ENCODE results near the gene ZFP3.
"Not testable (repeated sequence)": the region's sequence is repeated elsewhere in the genome, so short reads cannot be mapped to it uniquely, and the experiment has no call there.

The ZFP3 gene

DNA sequence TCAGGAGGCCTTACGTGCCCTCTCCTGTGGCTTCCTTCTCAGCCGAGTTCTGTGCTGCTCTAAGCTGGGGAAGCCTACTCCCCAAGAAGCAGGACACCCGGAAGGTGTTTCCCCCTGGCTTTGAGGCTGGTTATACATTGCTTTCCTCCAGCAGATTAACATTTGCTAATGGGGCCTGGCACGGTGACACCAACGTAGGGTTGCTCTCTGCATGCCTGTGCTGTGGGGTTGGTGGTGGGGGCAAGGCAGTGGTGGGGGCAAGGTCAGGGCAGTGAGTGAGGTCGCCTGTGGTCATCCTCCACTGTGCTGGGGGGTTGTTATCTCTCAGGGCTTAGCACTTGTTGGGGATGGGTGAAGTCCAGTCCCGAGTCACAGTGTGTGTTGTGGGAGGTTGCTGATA is 41.8 kb downstream of the ZFP3 start:
- DNase-seq = no peak
- Histone ChIP-seq H4K12ac (ENCODE audit: low read depth, low read length) (no peak overlapping the region), H3K9ac (ENCODE audit: low read length) (no peak overlapping the region), H3K36me3 (ENCODE audit: control insufficient read depth in 1 of 2, insufficient read depth in 2 of 2, low read length in 2 of 2) (no peaks in the 10 kb centered on the region), H3K27me3 (ENCODE audit: insufficient read depth, low read length) (peaks cover 10% of the 10 kb centered on the region), H3K4me2 (ENCODE audit: low read length) (no peak overlapping the region), H3K79me1 (ENCODE audit: low read length) (peaks cover 3% of the 10 kb centered on the region), H3K4ac (ENCODE audit: low read depth, low read length) (no peak overlapping the region), H2BK5ac (ENCODE audit: low read depth, low read length, poor library complexity) (no peak overlapping the region), H2BK12ac (ENCODE audit: low read length) (no peak overlapping the region), H2AK5ac (ENCODE audit: low read length) (no peak overlapping the region), H3K18ac (ENCODE audit: low read length) (no peak overlapping the region), H2AFZ (ENCODE audit: insufficient read depth, low read length, poor library complexity) (no peak overlapping the region), H3K14ac (ENCODE audit: low read length) (no peak overlapping the region), H4K8ac (ENCODE audit: low read depth, low read length) (no peak overlapping the region), H3K27ac (ENCODE audit: low read depth, low read length) (no peak overlapping the region), H3K9me3 (ENCODE audit: insufficient read depth, low read depth, low read length) (peaks cover 15% of the 10 kb centered on the region), H3K4me3 (ENCODE audit: low read depth, low read length) (no peak overlapping the region), H3K4me1 (ENCODE audit: control insufficient read depth in 1 of 2, insufficient read depth in 2 of 2, low read length in 2 of 2) (peaks cover 0 to 5% of the 10 kb centered on the region in 2 experiments), H3K23ac (ENCODE audit: low read length) (no peak overlapping the region), H3K79me2 (ENCODE audit: control insufficient read depth, insufficient read depth, low read length, poor library complexity) (peaks cover 2% of the 10 kb centered on the region), H2BK120ac (ENCODE audit: insufficient read depth, low read length, poor library complexity) (no peak overlapping the region), H4K91ac (ENCODE audit: low read depth, low read length) (no peak overlapping the region)
- no CpG with 5 or more reads among the region's 7 CpGs for WGBS (ENCODE audit: extremely low coverage, insufficient coverage, insufficient read length)

DNA sequence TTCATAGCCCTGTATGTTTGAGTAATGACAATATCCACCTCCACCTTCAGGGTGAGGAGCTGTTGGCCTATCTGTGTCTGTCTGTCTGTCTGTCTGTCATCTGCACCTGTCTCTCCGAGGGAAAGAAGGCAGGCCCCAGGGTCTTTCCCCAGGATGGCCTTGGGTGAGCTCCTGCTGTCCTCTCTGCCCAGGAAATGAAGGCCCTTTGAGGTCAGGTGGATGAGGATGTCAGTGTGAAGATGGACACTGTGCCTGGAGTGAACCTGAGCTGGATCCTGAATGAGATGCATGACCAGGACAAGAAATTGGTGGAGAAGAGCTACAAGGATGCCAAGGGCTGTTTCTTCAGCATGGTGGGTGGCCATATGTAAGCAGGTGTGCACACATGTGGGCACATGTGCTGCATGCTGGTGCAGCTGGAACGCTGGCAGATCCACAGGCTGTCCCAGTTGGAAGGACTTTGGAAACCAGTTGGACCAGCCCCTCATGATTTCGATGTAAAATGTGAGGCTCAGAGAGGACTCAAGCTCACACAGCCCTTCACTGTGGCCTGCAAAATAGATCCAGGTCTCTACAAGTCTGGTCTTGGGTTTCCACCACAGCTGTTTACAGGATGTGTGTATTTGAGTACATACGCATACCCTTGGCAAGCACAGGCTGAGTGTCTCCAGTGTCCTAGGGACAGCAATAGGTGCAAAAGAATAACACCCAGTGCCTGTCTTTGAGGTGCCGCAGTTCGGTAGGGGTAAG is 42.3 kb downstream of the ZFP3 start:
- not testable (repeated sequence) for H3K23ac ChIP-seq (ENCODE audit: low read length)
- no CpG with 5 or more reads among the region's 6 CpGs for WGBS (ENCODE audit: extremely low coverage, insufficient coverage, insufficient read length)

DNA sequence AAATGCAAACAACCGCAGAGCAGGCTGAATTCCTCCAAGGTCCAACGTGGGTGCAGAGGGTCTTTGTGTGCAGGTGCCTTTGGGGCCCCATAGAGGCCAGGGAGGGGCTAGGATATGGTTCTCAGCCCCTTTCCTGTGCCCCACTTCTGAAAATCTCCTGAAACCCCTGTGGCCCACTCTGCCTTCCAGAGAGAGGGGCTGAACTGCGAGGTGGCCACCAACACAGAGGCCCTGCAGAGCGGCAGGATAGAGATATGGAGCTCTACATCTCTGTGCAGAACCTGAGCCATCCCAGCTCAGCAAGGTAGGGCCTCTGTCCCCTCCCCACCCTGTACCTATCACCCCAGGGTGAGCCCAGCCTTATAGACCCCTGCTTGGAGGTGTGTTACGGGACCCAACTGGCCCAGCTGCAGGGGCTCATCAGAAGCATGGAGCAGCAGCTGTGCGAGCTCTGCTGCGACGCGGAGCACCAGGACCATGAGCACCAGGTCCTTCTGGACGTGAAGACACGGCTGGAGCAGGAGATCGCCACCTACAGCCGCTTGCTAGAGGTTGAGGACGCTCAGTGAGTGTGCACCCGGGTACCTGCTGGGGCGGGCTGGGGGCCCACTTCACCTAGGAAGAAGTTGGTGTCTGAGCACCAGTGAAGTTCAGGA is 43.0 kb downstream of the ZFP3 start:
- Histone ChIP-seq H3K23ac (ENCODE audit: low read length) (no peak overlapping the region), H3K27ac (ENCODE audit: low read depth, low read length) (no peak overlapping the region), H4K8ac (ENCODE audit: low read depth, low read length) (no peak overlapping the region), H3K36me3 (ENCODE audit: control insufficient read depth in 1 of 2, insufficient read depth in 2 of 2, low read length in 2 of 2) (no peaks in the 10 kb centered on the region), H2BK120ac (ENCODE audit: insufficient read depth, low read length, poor library complexity) (no peak overlapping the region), H3K18ac (ENCODE audit: low read length) (no peak overlapping the region), H2BK5ac (ENCODE audit: low read depth, low read length, poor library complexity) (no peak overlapping the region), H4K12ac (ENCODE audit: low read depth, low read length) (no peak overlapping the region), H3K4me1 (ENCODE audit: control insufficient read depth in 1 of 2, insufficient read depth in 2 of 2, low read length in 2 of 2) (peaks cover 0 to 5% of the 10 kb centered on the region in 2 experiments), H3K27me3 (ENCODE audit: insufficient read depth, low read length) (peaks cover 10% of the 10 kb centered on the region), H4K91ac (ENCODE audit: low read depth, low read length) (no peak overlapping the region), H3K4me2 (ENCODE audit: low read length) (no peak overlapping the region), H3K4ac (ENCODE audit: low read depth, low read length) (no peak overlapping the region), H2AK5ac (ENCODE audit: low read length) (no peak overlapping the region), H2BK12ac (ENCODE audit: low read length) (no peak overlapping the region), H3K14ac (ENCODE audit: low read length) (no peak overlapping the region), H3K9ac (ENCODE audit: low read length) (no peak overlapping the region), H2AFZ (ENCODE audit: insufficient read depth, low read length, poor library complexity) (no peak overlapping the region), H3K4me3 (ENCODE audit: low read depth, low read length) (no peak overlapping the region), H3K79me1 (ENCODE audit: low read length) (peaks cover 3% of the 10 kb centered on the region), H3K9me3 (ENCODE audit: insufficient read depth, low read depth, low read length) (peaks cover 15% of the 10 kb centered on the region), H3K79me2 (ENCODE audit: control insufficient read depth, insufficient read depth, low read length, poor library complexity) (peaks cover 2% of the 10 kb centered on the region)
- no peak for DNase-seq
- no CpG with 5 or more reads among the region's 16 CpGs for WGBS (ENCODE audit: extremely low coverage, insufficient coverage, insufficient read length)

More for the DNA sequence above, 42.3 kb downstream of the ZFP3 start:
- H4K8ac ChIP-seq (ENCODE audit: low read depth, low read length); H3K4me1 ChIP-seq (ENCODE audit: control insufficient read depth in 1 of 2, insufficient read depth in 2 of 2, low read length in 2 of 2); H3K36me3 ChIP-seq (ENCODE audit: control insufficient read depth in 1 of 2, insufficient read depth in 2 of 2, low read length in 2 of 2); H2AK5ac ChIP-seq (ENCODE audit: low read length); H3K79me2 ChIP-seq (ENCODE audit: control insufficient read depth, insufficient read depth, low read length, poor library complexity); H3K79me1 ChIP-seq (ENCODE audit: low read length); H3K18ac ChIP-seq (ENCODE audit: low read length); H3K4me2 ChIP-seq (ENCODE audit: low read length); H3K27ac ChIP-seq (ENCODE audit: low read depth, low read length); H3K14ac ChIP-seq (ENCODE audit: low read length); H2AFZ ChIP-seq (ENCODE audit: insufficient read depth, low read length, poor library complexity); H3K9ac ChIP-seq (ENCODE audit: low read length); H3K4ac ChIP-seq (ENCODE audit: low read depth, low read length); H2BK5ac ChIP-seq (ENCODE audit: low read depth, low read length, poor library complexity); H4K91ac ChIP-seq (ENCODE audit: low read depth, low read length); H4K12ac ChIP-seq (ENCODE audit: low read depth, low read length); DNase-seq; H2BK120ac ChIP-seq (ENCODE audit: insufficient read depth, low read length, poor library complexity); H2BK12ac ChIP-seq (ENCODE audit: low read length); H3K4me3 ChIP-seq (ENCODE audit: low read depth, low read length): not testable (repeated sequence)
- peaks cover 15% of the 10 kb centered on the region for H3K9me3 ChIP-seq (ENCODE audit: insufficient read depth, low read depth, low read length)
- peaks cover 10% of the 10 kb centered on the region for H3K27me3 ChIP-seq (ENCODE audit: insufficient read depth, low read length)

GRCh38 chr17:5122056-5122455 is 43.8 kb downstream of the ZFP3 start:
- not testable (repeated sequence) for H2AFZ ChIP-seq (ENCODE audit: insufficient read depth, low read length, poor library complexity); H3K79me2 ChIP-seq (ENCODE audit: control insufficient read depth, insufficient read depth, low read length, poor library complexity); H3K4me1 ChIP-seq (ENCODE audit: control insufficient read depth in 1 of 2, insufficient read depth in 2 of 2, low read length in 2 of 2); H2BK5ac ChIP-seq (ENCODE audit: low read depth, low read length, poor library complexity); H3K27ac ChIP-seq (ENCODE audit: low read depth, low read length); H3K4me3 ChIP-seq (ENCODE audit: low read depth, low read length); H2BK120ac ChIP-seq (ENCODE audit: insufficient read depth, low read length, poor library complexity); H4K91ac ChIP-seq (ENCODE audit: low read depth, low read length); H4K8ac ChIP-seq (ENCODE audit: low read depth, low read length); H3K79me1 ChIP-seq (ENCODE audit: low read length); H3K36me3 ChIP-seq (ENCODE audit: control insufficient read depth in 1 of 2, insufficient read depth in 2 of 2, low read length in 2 of 2); H2BK12ac ChIP-seq (ENCODE audit: low read length); H3K9ac ChIP-seq (ENCODE audit: low read length); H3K18ac ChIP-seq (ENCODE audit: low read length); H3K23ac ChIP-seq (ENCODE audit: low read length); DNase-seq; H3K14ac ChIP-seq (ENCODE audit: low read length); H3K4ac ChIP-seq (ENCODE audit: low read depth, low read length); H4K12ac ChIP-seq (ENCODE audit: low read depth, low read length); H2AK5ac ChIP-seq (ENCODE audit: low read length)
- H3K27me3 ChIP-seq (ENCODE audit: insufficient read depth, low read length) = peaks cover 10% of the 10 kb centered on the region
- peaks cover 13% of the 10 kb centered on the region for H3K9me3 ChIP-seq (ENCODE audit: insufficient read depth, low read depth, low read length)
- no CpG with 5 or more reads among the region's 7 CpGs for WGBS (ENCODE audit: extremely low coverage, insufficient coverage, insufficient read length)
- peak overlapping the region; percentile 93 for H3K4me2 ChIP-seq (ENCODE audit: low read length)

Measured in trophoblast cell (in vitro differentiated cells and primary cell).